Endodermal cell (in vitro differentiated cells): ENCODE data around the gene FAM83C. TPM values are rescaled to one million over a fixed set of nuclear protein-coding genes. Genes with fewer than 3 reads are reported as not detected.

Experiments
- DNase-seq: peaks from one replicate; pipeline ENCODE4 v3.0.0-alpha.2; 2017
- H3K27ac ChIP-seq: 2 replicates; pipeline ENCODE4 v1.5.1; 2013; ENCODE audit warnings: mild to moderate bottlenecking, low read depth, low read length, moderate library complexity
- H3K27me3 ChIP-seq: 2 replicates; pipeline ENCODE4 v1.6.1; 2013; ENCODE audit warnings: mild to moderate bottlenecking, low read length, moderate library complexity; ENCODE audit not compliant: insufficient read depth, control insufficient read depth, poor library complexity, severe bottlenecking
- H3K36me3 ChIP-seq: 2 replicates; pipeline ENCODE4 v1.7.0; 2013; ENCODE audit warnings: mild to moderate bottlenecking, low read length, moderate library complexity; ENCODE audit not compliant: control insufficient read depth, insufficient read depth
- H3K4me1 ChIP-seq: one replicate; pipeline ENCODE4 v1.7.0; 2013; ENCODE audit warnings: low read length; ENCODE audit not compliant: control insufficient read depth, insufficient read depth
- H3K4me3 ChIP-seq: 2 replicates; pipeline ENCODE4 v1.5.1; 2013; ENCODE audit warnings: mild to moderate bottlenecking, low read length, moderate library complexity
- H3K9ac ChIP-seq: 2 replicates; pipeline ENCODE4 v1.6.1; 2013; ENCODE audit warnings: mild to moderate bottlenecking, low read length, moderate library complexity; ENCODE audit not compliant: poor library complexity, severe bottlenecking; ENCODE audit errors: extremely low read depth
- H3K9me3 ChIP-seq: 2 replicates; pipeline ENCODE4 v1.6.1; 2013; ENCODE audit warnings: mild to moderate bottlenecking, low read length, moderate library complexity; ENCODE audit not compliant: control insufficient read depth
- H3K27ac Mint-ChIP-seq: 2 replicates; pipeline ENCODE4 v1.8.0; 2020; ENCODE audit warnings: mixed read lengths
- H3K27me3 Mint-ChIP-seq: 2 replicates; pipeline ENCODE4 v1.8.0; 2021; ENCODE audit warnings: mild to moderate bottlenecking, mixed read lengths; ENCODE audit not compliant: insufficient read depth
- H3K36me3 Mint-ChIP-seq: 2 replicates; pipeline ENCODE4 v1.8.0; 2020; ENCODE audit warnings: low read depth, mixed read lengths
- H3K4me1 Mint-ChIP-seq: 2 replicates; pipeline ENCODE4 v1.8.0; 2020; ENCODE audit warnings: mixed read lengths
- H3K4me3 Mint-ChIP-seq: 2 replicates; pipeline ENCODE4 v1.8.0; 2020; ENCODE audit warnings: mild to moderate bottlenecking, moderate library complexity, mixed read lengths
- H3K9me3 Mint-ChIP-seq: 2 replicates; pipeline ENCODE4 v1.8.0; 2020; ENCODE audit warnings: mild to moderate bottlenecking, mixed read lengths
- CTCF ChIP-seq: fragments of 200-600 bp; sonication (generic); conservative IDR thresholded peaks from 2 replicates; pipeline ENCODE4 v1.5.0; 2021; ENCODE audit warnings: antibody characterized with exemption, mild to moderate bottlenecking
- WGBS, 2 experiments: methylation state at CpG; one replicate each; pipeline versions ENCODE4 v1.1.5 to v1.1.7; 2013; ENCODE audit warnings: missing lambda C conversion rate in 2 of 2, mixed read lengths in 1 of 2; ENCODE audit not compliant: insufficient coverage in 1 of 2, insufficient read length in 1 of 2; 5-methylcytosine and 5-hydroxymethylcytosine counted together
- total RNA-seq, 2 donors: library from RNA; stranded (reverse); fragmentation: NEBNext Ultra II Directional in 1 of 2; extraction: Animal tissue kit (Norgen Biotek cat#: 25700) in 1 of 2; gene quantifications; 2 replicates in 1 of 2; 3 replicates in 1 of 2; pipeline ENCODE4 v1.2.1, GENCODE V29; 2021

The FAM83C gene
- total RNA-seq, 2 donors from 2014 or later, result not detected

- WGBS, 2 experiments, result 90 to 95% methylated on average over 3 to 6 of the region's 6 CpGs
- no peaks in the 10 kb centered on the region for H3K27me3 ChIP-seq
- no peaks in the 10 kb centered on the region for H3K36me3 Mint-ChIP-seq
These were observed 56.3 kb downstream of the FAM83C start for GRCh38 chr20:35235881-35236280.

More at GRCh38 chr20:35235881-35236280, 56.3 kb downstream of the FAM83C start:
- no peak overlapping the region for H3K4me3 ChIP-seq
- H3K36me3 ChIP-seq, result no peaks in the 10 kb centered on the region
- H3K4me1 ChIP-seq, result peaks cover 4% of the 10 kb centered on the region
- peaks cover 36% of the 10 kb centered on the region for H3K9me3 Mint-ChIP-seq
- DNase-seq, result no peak
- no peaks in the 10 kb centered on the region for H3K27me3 Mint-ChIP-seq
- H3K9ac ChIP-seq, result no peak overlapping the region
- no peak overlapping the region for H3K4me3 Mint-ChIP-seq
- H3K9me3 ChIP-seq, result peaks cover 7% of the 10 kb centered on the region
- TF ChIP-seq CTCF, result no peak
- peaks cover 10% of the 10 kb centered on the region for H3K4me1 Mint-ChIP-seq
- H3K27ac Mint-ChIP-seq, result no peak overlapping the region
- no peak overlapping the region for H3K27ac ChIP-seq

Other genes with a start within 250 kb of the FAM83C start
- gene TRPC4AP, start 199.6 kb downstream of the FAM83C start, total RNA-seq, result 100 to 1,000 TPM in 1 of 2 donors, 10 to 100 TPM in 1; 84.2 to 103 TPM
- gene EDEM2, start 145.1 kb downstream of the FAM83C start, total RNA-seq, result 10 to 100 TPM; 21.4 to 32.2 TPM
- 1 to 10 TPM; 2.4 to 6.8 TPM for gene PROCR, start 120.4 kb downstream of the FAM83C start, total RNA-seq
- 1 to 10 TPM; 1.3 to 5.9 TPM for gene MMP24, start 65.7 kb downstream of the FAM83C start, total RNA-seq
- gene MMP24OS, start 14.3 kb downstream of the FAM83C start, total RNA-seq, result 10 to 100 TPM; 32.2 to 38.8 TPM
- 100 to 1,000 TPM; 127 to 132 TPM for gene EIF6, start 7.7 kb downstream of the FAM83C start, total RNA-seq
- 10 to 100 TPM; 55.1 to 68.7 TPM for gene UQCC1, start 119.5 kb upstream of the FAM83C start, total RNA-seq
- not detected for gene GDF5, start 145.8 kb upstream of the FAM83C start, total RNA-seq
- gene CEP250, start 163.2 kb upstream of the FAM83C start, total RNA-seq, result 10 to 100 TPM; 29.8 to 46.5 TPM
- gene C20orf173, start 237.2 kb upstream of the FAM83C start, total RNA-seq, result not detected
- 100 to 1,000 TPM; 217 to 230 TPM for gene ERGIC3, start 249.7 kb upstream of the FAM83C start, total RNA-seq